IPS DF 4.7 (cell line): ENCODE data around the gene SPEN.
"Not testable (repeated sequence)": the region's sequence is repeated elsewhere in the genome, so short reads cannot be mapped to it uniquely, and the experiment has no call there.

Experiments used
- DNase-seq: peaks from one replicate; pipeline ENCODE4 v3.0.0-alpha.2; 2013; ENCODE audit warnings: low spot score; ENCODE audit errors: extremely low read depth

Gene SPEN

GRCh38 chr1:15960808-15961207 is 113.3 kb downstream of the SPEN start:
- DNase-seq, result no peak

GRCh38 chr1:15961492-15961891 is 114.0 kb downstream of the SPEN start:
- no peak for DNase-seq

GRCh38 chr1:15962176-15962575 is 114.7 kb downstream of the SPEN start:
- DNase-seq, result no peak

GRCh38 chr1:15962671-15963362 is 115.3 kb downstream of the SPEN start:
- DNase-seq, result no peak

- no peak for DNase-seq
Measured at GRCh38 chr1:15963363-15963967, 116.0 kb downstream of the SPEN start.

- no peak for DNase-seq
Measured at GRCh38 chr1:15963968-15964648, 116.6 kb downstream of the SPEN start.

GRCh38 chr1:15965228-15965767 is 117.8 kb downstream of the SPEN start:
- DNase-seq, result no peak

- DNase-seq, result no peak
Measured at GRCh38 chr1:15966081-15966955, 118.8 kb downstream of the SPEN start.

- DNase-seq, result no peak
Measured at GRCh38 chr1:15966956-15967344, 119.4 kb downstream of the SPEN start.

- no peak for DNase-seq
Measured at GRCh38 chr1:15968172-15968571, 120.7 kb downstream of the SPEN start.

GRCh38 chr1:15969321-15969880 is 121.9 kb downstream of the SPEN start:
- no peak for DNase-seq

GRCh38 chr1:15970911-15971310 is 123.4 kb downstream of the SPEN start:
- no peak for DNase-seq

- DNase-seq, result no peak
Measured at GRCh38 chr1:15972409-15972808, 124.9 kb downstream of the SPEN start.

- DNase-seq, result no peak
Measured at GRCh38 chr1:15973772-15974171, 126.3 kb downstream of the SPEN start.

- DNase-seq, result no peak
Measured at GRCh38 chr1:15974855-15975254, 127.3 kb downstream of the SPEN start.

GRCh38 chr1:15975358-15975804 is 127.9 kb downstream of the SPEN start:
- DNase-seq, result no peak

- DNase-seq, result peak; percentile 83
Measured at GRCh38 chr1:15975805-15976680, 128.5 kb downstream of the SPEN start, which contains the start of gene ZBTB17. Gene ZBTB17 (minus strand): TSS chr1:15976101. CDS start chr1:15948495, 27,606 bp downstream.

- DNase-seq, result not testable (repeated sequence)
Measured at GRCh38 chr1:15977947-15978346, 130.4 kb downstream of the SPEN start.

GRCh38 chr1:15981679-15982078 is 134.2 kb downstream of the SPEN start:
- DNase-seq, result no peak

- DNase-seq, result no peak
Measured at GRCh38 chr1:15983275-15983674, 135.8 kb downstream of the SPEN start.
